ENCODE measurements around the gene HSPB6. TPM values are rescaled to one million over a fixed set of nuclear protein-coding genes. Genes with fewer than 3 reads are reported as not detected.

The HSPB6 gene
- polyA plus RNA-seq, 1 donor (not counting 4 experiments of a cell fraction or from before 2014, with no cell fraction given), result not detected

GRCh38 chr19:35746087-35746462, 10.8 kb downstream of the HSPB6 start:
- Histone ChIP-seq H3K27ac (ENCODE audit: control insufficient read depth, insufficient read depth, low read length) (peak overlapping the region; percentile 94), H3K9me3 (ENCODE audit: control insufficient read depth, low read depth, low read length) (no peaks in the 10 kb centered on the region), H3K79me2 (ENCODE audit: control insufficient read depth, insufficient read depth, low read length) (peaks cover 30% of the 10 kb centered on the region), H2AFZ (ENCODE audit: control insufficient read depth, low read length) (no peak overlapping the region), H3K4me1 (ENCODE audit: control insufficient read depth, extremely low read depth, insufficient read depth, low read length) (peaks cover 26% of the 10 kb centered on the region), H3K27me3 (ENCODE audit: control insufficient read depth, extremely low read depth, insufficient read depth, low read length) (no peaks in the 10 kb centered on the region), H3K9me1 (ENCODE audit: control insufficient read depth, extremely low read depth, insufficient read depth, low read length) (no peaks in the 10 kb centered on the region), H3K4me3 (ENCODE audit: control insufficient read depth in 2 of 3, extremely low read depth in 1 of 3, insufficient read depth in 2 of 3, low read depth in 1 of 3, low read length in 3 of 3) (peak overlapping the region; percentile 65 to 100 (median 98)), H4K20me1 (ENCODE audit: control insufficient read depth, extremely low read depth, insufficient read depth, low read length) (no peaks in the 10 kb centered on the region), H3K9ac (ENCODE audit: control insufficient read depth, extremely low read depth, insufficient read depth, low read length) (peak overlapping the region; percentile 93), H3K4me2 (ENCODE audit: control insufficient read depth, extremely low read depth, insufficient read depth, low read depth, low read length) (peak overlapping the region; percentile 92), H3K36me3 (ENCODE audit: control insufficient read depth in 2 of 2, extremely low read depth in 1 of 2, insufficient read depth in 2 of 2, low read length in 2 of 2) (peaks cover 6 to 11% of the 10 kb centered on the region in 2 experiments)
- TF ChIP-seq CTCF (optimal IDR thresholded peaks at IDR 0.05 in 1 of 3, IDR thresholded peaks at IDR 0.05 in 1 of 3, conservative IDR thresholded peaks at IDR 0.05 in 1 of 3; ENCODE audit: extremely low read depth in 1 of 3, insufficient read depth in 2 of 3, low read length in 3 of 3) (no peak), EZH2 (IDR thresholded peaks at IDR 0.05; ENCODE audit: low read length) (no peak)
- dilution Hi-C loops (cut with MboI; ENCODE audit: extremely low pct_ligation_motif_present, low sequenced_read_pairs), result no loop called here
- no peak for FAIRE-seq
- no peak for DNase-seq (ENCODE audit: low read depth, low spot score)

GRCh38 chr19:35745328-35746086, 11.3 kb downstream of the HSPB6 start, which contains the start of the genes PSENEN and U2AF1L4:
Gene PSENEN (plus strand): TSS chr19:35745651. CDS start chr19:35745931, 280 bp downstream.
Gene U2AF1L4 (minus strand): TSS chr19:35745418. CDS start chr19:35745391, 27 bp downstream.
- Histone ChIP-seq H3K79me2 (ENCODE audit: control insufficient read depth, insufficient read depth, low read length) (peaks cover 30% of the 10 kb centered on the region), H3K9me1 (ENCODE audit: control insufficient read depth, extremely low read depth, insufficient read depth, low read length) (no peaks in the 10 kb centered on the region), H3K9ac (ENCODE audit: control insufficient read depth, extremely low read depth, insufficient read depth, low read length) (peak within 1 kb of the TSS; percentile 93), H4K20me1 (ENCODE audit: control insufficient read depth, extremely low read depth, insufficient read depth, low read length) (no peaks in the 10 kb centered on the region), H3K27ac (ENCODE audit: control insufficient read depth, insufficient read depth, low read length) (peak within 1 kb of the TSS; percentile 94), H3K9me3 (ENCODE audit: control insufficient read depth, low read depth, low read length) (no peaks in the 10 kb centered on the region), H3K4me2 (ENCODE audit: control insufficient read depth, extremely low read depth, insufficient read depth, low read depth, low read length) (peak within 1 kb of the TSS; percentile 92), H2AFZ (ENCODE audit: control insufficient read depth, low read length) (peak within 1 kb of the TSS; percentile 87), H3K27me3 (ENCODE audit: control insufficient read depth, extremely low read depth, insufficient read depth, low read length) (no peaks in the 10 kb centered on the region), H3K36me3 (ENCODE audit: control insufficient read depth in 2 of 2, extremely low read depth in 1 of 2, insufficient read depth in 2 of 2, low read length in 2 of 2) (peaks cover 6 to 10% of the 10 kb centered on the region in 2 experiments), H3K4me1 (ENCODE audit: control insufficient read depth, extremely low read depth, insufficient read depth, low read length) (peaks cover 30% of the 10 kb centered on the region), H3K4me3 (ENCODE audit: control insufficient read depth in 2 of 3, extremely low read depth in 1 of 3, insufficient read depth in 2 of 3, low read depth in 1 of 3, low read length in 3 of 3) (peak within 1 kb of the TSS; percentile 65 to 100 (median 98))
- DNase-seq (ENCODE audit: low read depth, low spot score) (peak; percentile 96), FAIRE-seq (peak; percentile 68)
- dilution Hi-C loops (cut with MboI; ENCODE audit: extremely low pct_ligation_motif_present, low sequenced_read_pairs), result no loop called here
- TF ChIP-seq EZH2 (IDR thresholded peaks at IDR 0.05; ENCODE audit: low read length) (no peak), CTCF (optimal IDR thresholded peaks at IDR 0.05 in 1 of 3, IDR thresholded peaks at IDR 0.05 in 1 of 3, conservative IDR thresholded peaks at IDR 0.05 in 1 of 3; ENCODE audit: extremely low read depth in 1 of 3, insufficient read depth in 2 of 3, low read length in 3 of 3) (no peak)
